Mesenchymal stem cell (in vitro differentiated cells and primary cell): Measurements from ENCODE around the gene INPP4A.

Source experiments
- DNase-seq: peaks from one replicate; pipeline ENCODE4 v3.0.0-alpha.2; 2013
- H2AFZ ChIP-seq: one replicate; pipeline ENCODE4 v1.6.1; 2013; ENCODE audit warnings: low read depth, mild to moderate bottlenecking, control low read depth, inconsistent platforms, low read length, moderate library complexity
- H2AK5ac ChIP-seq: 2 replicates; pipeline ENCODE4 v1.6.1; 2013; ENCODE audit warnings: low read length, moderate library complexity, mild to moderate bottlenecking, inconsistent platforms; ENCODE audit not compliant: severe bottlenecking
- H2BK120ac ChIP-seq: one replicate; pipeline ENCODE4 v1.6.1; 2013; ENCODE audit warnings: low read depth, mild to moderate bottlenecking, inconsistent platforms, low read length, moderate library complexity
- H2BK12ac ChIP-seq, 2 experiments: one replicate each; pipeline ENCODE4 v1.6.1; 2013; ENCODE audit warnings: inconsistent platforms in 2 of 2, low read length in 2 of 2, mild to moderate bottlenecking in 2 of 2, moderate library complexity in 2 of 2, control low read depth in 1 of 2
- H2BK15ac ChIP-seq: one replicate; pipeline ENCODE4 v1.6.1; 2013; ENCODE audit warnings: mild to moderate bottlenecking, low read depth, inconsistent platforms; ENCODE audit not compliant: poor library complexity, severe bottlenecking
- H2BK5ac ChIP-seq: 2 replicates; pipeline ENCODE4 v1.6.1; 2013; ENCODE audit warnings: low read depth, mild to moderate bottlenecking, low read length, control low read depth, inconsistent platforms; ENCODE audit not compliant: poor library complexity, severe bottlenecking
- H3K14ac ChIP-seq, 2 experiments: one replicate each; pipeline ENCODE4 v1.6.1; 2013; ENCODE audit warnings: inconsistent platforms in 2 of 2, low read length in 2 of 2, control low read depth in 1 of 2, mild to moderate bottlenecking in 1 of 2, moderate library complexity in 1 of 2
- H3K18ac ChIP-seq, 2 experiments: one replicate each; pipeline ENCODE4 v1.6.1; 2013; ENCODE audit warnings: inconsistent platforms in 2 of 2, low read length in 2 of 2, control low read depth in 1 of 2, low read depth in 1 of 2, mild to moderate bottlenecking in 1 of 2
- H3K23ac ChIP-seq, 2 experiments: one replicate each; pipeline ENCODE4 v1.6.1; 2013; ENCODE audit warnings: inconsistent platforms in 2 of 2, low read length in 2 of 2, mild to moderate bottlenecking in 2 of 2, moderate library complexity in 2 of 2, control low read depth in 1 of 2
- H3K27ac ChIP-seq: 2 replicates; pipeline ENCODE4 v1.5.1; 2013; ENCODE audit warnings: mild to moderate bottlenecking, moderate library complexity, low read length, control low read depth, inconsistent platforms; ENCODE audit not compliant: poor library complexity, severe bottlenecking
- H3K27me3 ChIP-seq, 2 experiments: 2 replicates each; pipeline versions ENCODE4 v1.6.1 to v1.7.0; 2013; ENCODE audit warnings: low read length in 2 of 2, mild to moderate bottlenecking in 2 of 2, moderate library complexity in 2 of 2, control low read depth in 1 of 2, inconsistent platforms in 1 of 2; ENCODE audit not compliant: control insufficient read depth in 1 of 2, insufficient read depth in 1 of 2
- H3K36me3 ChIP-seq, 2 experiments: 2 replicates each; pipeline versions ENCODE4 v1.6.1 to v1.7.0; 2013; ENCODE audit warnings: low read length in 2 of 2, control low read depth in 1 of 2, inconsistent platforms in 1 of 2, low read depth in 1 of 2, mild to moderate bottlenecking in 1 of 2; ENCODE audit not compliant: insufficient read depth in 2 of 2, control insufficient read depth in 1 of 2
- H3K4ac ChIP-seq, 2 experiments: one replicate each; pipeline ENCODE4 v1.6.1; 2013; ENCODE audit warnings: inconsistent platforms in 2 of 2, low read length in 2 of 2, mild to moderate bottlenecking in 2 of 2, moderate library complexity in 2 of 2, control low read depth in 1 of 2, low read depth in 1 of 2
- H3K4me1 ChIP-seq: 2 replicates; pipeline ENCODE4 v1.6.1; 2013; ENCODE audit warnings: low read depth, low read length, control low read depth; ENCODE audit not compliant: control insufficient read depth, insufficient read depth
- H3K4me2 ChIP-seq: 2 replicates; pipeline ENCODE4 v1.6.1; 2013; ENCODE audit warnings: low read length, mild to moderate bottlenecking, inconsistent platforms; ENCODE audit not compliant: poor library complexity, severe bottlenecking
- H3K4me3 ChIP-seq, 2 experiments: 2 replicates each; pipeline versions ENCODE4 v1.5.1 to v1.7.0; 2013; ENCODE audit warnings: low read length in 2 of 2, mild to moderate bottlenecking in 2 of 2, control low read depth in 1 of 2, low read depth in 1 of 2; ENCODE audit not compliant: insufficient read depth in 1 of 2
- H3K79me1 ChIP-seq: replicated peaks from 2 replicates; pipeline ENCODE4 v1.6.1; 2013; ENCODE audit warnings: mild to moderate bottlenecking, control low read depth, low read length, inconsistent platforms; ENCODE audit not compliant: poor library complexity, severe bottlenecking
- H3K9ac ChIP-seq: 2 replicates; pipeline ENCODE4 v1.7.0; 2013; ENCODE audit warnings: mild to moderate bottlenecking, low read length, moderate library complexity
- H3K9me3 ChIP-seq: 2 replicates; pipeline ENCODE4 v1.7.0; 2013; ENCODE audit warnings: mild to moderate bottlenecking, low read length; ENCODE audit not compliant: control insufficient read depth
- H4K8ac ChIP-seq: one replicate; pipeline ENCODE4 v1.6.1; 2013; ENCODE audit warnings: inconsistent platforms, mild to moderate bottlenecking, low read length, moderate library complexity
- H4K91ac ChIP-seq: one replicate; pipeline ENCODE4 v1.6.1; 2013; ENCODE audit warnings: mild to moderate bottlenecking, low read length, inconsistent platforms
- WGBS: methylation state at CpG from one replicate; pipeline ENCODE4 v1.1.7; 2013; ENCODE audit warnings: mixed read lengths; 5-methylcytosine and 5-hydroxymethylcytosine counted together

The INPP4A gene

DNA sequence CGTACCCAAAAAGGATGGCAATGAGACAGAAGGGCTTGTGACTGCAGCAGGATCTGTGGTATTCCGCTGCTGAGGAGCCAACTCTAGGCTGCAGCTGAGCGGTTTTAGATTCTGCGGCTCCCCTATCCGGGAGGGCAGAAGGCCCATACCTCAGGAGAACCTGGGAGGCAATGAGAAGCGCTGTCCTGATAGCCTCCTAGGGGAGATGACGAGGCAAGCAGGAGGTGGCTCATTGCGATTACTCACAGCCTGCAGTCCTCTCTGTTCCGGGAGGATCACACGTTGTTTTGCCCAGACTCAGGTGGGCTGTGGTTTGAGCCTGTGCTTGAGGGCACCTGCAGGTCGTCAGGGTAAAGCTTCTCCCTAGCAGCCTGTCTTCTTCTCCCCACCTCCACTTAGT, 98.6 kb downstream of the INPP4A start:
- WGBS, result 95% methylated on average over 11 of the region's 11 CpGs
- no peak overlapping the region for H3K18ac ChIP-seq

DNA sequence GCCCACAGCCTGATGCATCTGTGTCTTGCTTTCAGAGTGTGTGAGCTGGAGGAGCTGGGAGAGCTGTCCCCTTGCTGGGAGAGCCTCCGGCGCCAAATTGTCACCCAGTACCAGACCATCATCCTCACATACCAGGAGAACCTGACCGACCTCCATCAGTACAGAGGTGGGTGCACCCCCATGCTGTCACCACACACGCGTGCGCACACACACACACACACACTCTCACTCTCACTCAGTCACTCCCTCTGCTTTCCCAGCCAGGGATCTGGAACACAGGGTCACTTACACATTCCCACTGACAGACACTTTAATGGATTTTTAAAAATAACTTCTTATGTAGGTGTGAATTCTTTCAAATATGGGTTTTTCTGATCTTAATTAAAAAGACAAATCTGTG, 99.2 kb downstream of the INPP4A start:
- Histone ChIP-seq H3K23ac (no peak overlapping the region), H3K4ac (no peak overlapping the region), H4K91ac (no peak overlapping the region), H2BK120ac (no peak overlapping the region), H2BK12ac (no peak overlapping the region), H3K27me3 (no peaks in the 10 kb centered on the region), H3K4me3 (no peak overlapping the region), H3K79me1 (no peaks in the 10 kb centered on the region), H2AFZ (no peak overlapping the region), H3K9ac (no peak overlapping the region), H3K18ac (no peak overlapping the region), H3K9me3 (no peaks in the 10 kb centered on the region), H3K4me1 (no peaks in the 10 kb centered on the region), H4K8ac (no peak overlapping the region), H2AK5ac (no peak overlapping the region), H2BK15ac (no peak overlapping the region), H3K27ac (no peak overlapping the region), H2BK5ac (no peak overlapping the region), H3K14ac (no peak overlapping the region), H3K4me2 (no peak overlapping the region), H3K36me3 (peaks cover 49 to 73% of the 10 kb centered on the region in 2 experiments)
- over 99% methylated on average over 6 of the region's 6 CpGs for WGBS
- no peak for DNase-seq

More for the DNA sequence above, 98.6 kb downstream of the INPP4A start:
- Histone ChIP-seq H3K9me3 (no peaks in the 10 kb centered on the region), H3K4me1 (no peaks in the 10 kb centered on the region), H2BK15ac (no peak overlapping the region), H2BK5ac (no peak overlapping the region), H3K4ac (no peak overlapping the region), H3K27me3 (no peaks in the 10 kb centered on the region), H3K4me3 (no peak overlapping the region), H2BK12ac (no peak overlapping the region), H2BK120ac (no peak overlapping the region), H2AK5ac (no peak overlapping the region), H3K4me2 (no peak overlapping the region), H3K9ac (no peak overlapping the region), H4K8ac (no peak overlapping the region), H2AFZ (no peak overlapping the region), H3K27ac (no peak overlapping the region), H3K36me3 (peaks cover 49 to 76% of the 10 kb centered on the region in 2 experiments), H3K23ac (no peak overlapping the region), H3K79me1 (no peaks in the 10 kb centered on the region), H4K91ac (no peak overlapping the region), H3K14ac (no peak overlapping the region)
- DNase-seq, result no peak

- DNase-seq, result no peak
- WGBS, result 96% methylated on average over 7 of the region's 7 CpGs
Observed at GRCh38 chr2:98545591-98545990, 100.9 kb downstream of the INPP4A start.

GRCh38 chr2:98546186-98546585, 101.5 kb downstream of the INPP4A start:
- Histone ChIP-seq H3K27me3 (no peaks in the 10 kb centered on the region), H3K27ac (no peak overlapping the region), H2BK120ac (no peak overlapping the region), H2BK5ac (no peak overlapping the region), H3K4me2 (no peak overlapping the region), H4K91ac (no peak overlapping the region), H3K4me3 (no peak overlapping the region), H3K36me3 (peaks cover 45 to 63% of the 10 kb centered on the region in 2 experiments), H3K9ac (no peak overlapping the region), H3K23ac (no peak overlapping the region), H2BK12ac (no peak overlapping the region), H2AFZ (no peak overlapping the region), H3K4me1 (no peaks in the 10 kb centered on the region), H3K4ac (no peak overlapping the region), H4K8ac (no peak overlapping the region), H3K9me3 (no peaks in the 10 kb centered on the region), H3K79me1 (no peaks in the 10 kb centered on the region), H3K14ac (no peak overlapping the region), H3K18ac (no peak overlapping the region), H2BK15ac (no peak overlapping the region), H2AK5ac (no peak overlapping the region)
- 99% methylated on average over 3 of the region's 3 CpGs for WGBS
- DNase-seq, result no peak

More at GRCh38 chr2:98545591-98545990, 100.9 kb downstream of the INPP4A start:
- Histone ChIP-seq H2BK15ac (no peak overlapping the region), H3K14ac (no peak overlapping the region), H2BK5ac (no peak overlapping the region), H3K18ac (no peak overlapping the region), H3K27ac (no peak overlapping the region), H2BK120ac (no peak overlapping the region), H3K4ac (no peak overlapping the region), H2AFZ (no peak overlapping the region), H4K8ac (no peak overlapping the region), H2BK12ac (no peak overlapping the region), H3K9me3 (no peaks in the 10 kb centered on the region), H3K36me3 (peaks cover 45 to 64% of the 10 kb centered on the region in 2 experiments), H3K4me2 (no peak overlapping the region), H3K4me1 (no peaks in the 10 kb centered on the region), H3K4me3 (no peak overlapping the region), H3K9ac (no peak overlapping the region), H3K23ac (no peak overlapping the region), H3K27me3 (no peaks in the 10 kb centered on the region), H2AK5ac (no peak overlapping the region), H3K79me1 (no peaks in the 10 kb centered on the region), H4K91ac (no peak overlapping the region)
